ENCODE measurements around the gene ADAMTSL4. TPM values are rescaled to one million over a fixed set of nuclear protein-coding genes. Genes with fewer than 3 reads are reported as not detected.
A peak's percentile ranks its signal among the peaks of the same experiment; 100 is the strongest.

The ADAMTSL4 gene
- total and polyA plus RNA-seq, 9 of the 15 experiments (the other 6 are each of a cell fraction or from before 2014, with no cell fraction given), result 12.7 to 212 (median 35.6) TPM

GRCh38 chr1:150548632-150549495 is at the start of gene ADAMTSL4 (continued):
- no peak for TF ChIP-seq PHB (CRISPR knock-in tag; IDR thresholded peaks at IDR 0.05)
- no peak for TF ChIP-seq POU5F1 (IDR thresholded peaks at IDR 0.05; ENCODE audit: borderline replicate concordance, low read depth, low read length, partially characterized antibody)
- no peak for TF ChIP-seq RAD51 (IDR thresholded peaks at IDR 0.05; ENCODE audit: borderline replicate concordance, low read depth)
- peak; percentile 55; the same call in 1 of the 2 replicates for TF ChIP-seq BHLHE40 (IDR thresholded peaks at IDR 0.05; ENCODE audit: low read length)
- no peak for TF ChIP-seq SNIP1 (IDR thresholded peaks at IDR 0.05; ENCODE audit: low read depth)
- TF ChIP-seq MAFF (IDR thresholded peaks at IDR 0.05; ENCODE audit: low read length), result no peak
- peak; percentile 30; the same call in 1 of the 2 replicates for TF ChIP-seq PML (IDR thresholded peaks at IDR 0.05; ENCODE audit: low read length)
- TF ChIP-seq KLF16 (IDR thresholded peaks at IDR 0.05), result no peak
- no peak for TF ChIP-seq SIRT6 (IDR thresholded peaks at IDR 0.05; ENCODE audit: low read depth, low read length)
- no peak for TF ChIP-seq CHCHD3 (CRISPR knock-in tag; IDR thresholded peaks at IDR 0.05)
- TF ChIP-seq RAD21 (CRISPR knock-in tag; conservative IDR thresholded peaks at IDR 0.05 in 1 of 2, IDR thresholded peaks at IDR 0.05 in 1 of 2), result peak in 1 of 2 experiments; percentile 9; a peak in 1 of 4 replicates
- no peak for TF ChIP-seq SRF (CRISPR knock-in tag; IDR thresholded peaks at IDR 0.05)
- no peak for TF ChIP-seq MEF2A (IDR thresholded peaks at IDR 0.05; ENCODE audit: control insufficient read depth, low read depth, low read length)
- no peak for TF ChIP-seq STAT5B (CRISPR knock-in tag; IDR thresholded peaks at IDR 0.05)
- no peak for TF ChIP-seq ZC3H8 (IDR thresholded peaks at IDR 0.05)
- TF ChIP-seq RBFOX2 (IDR thresholded peaks at IDR 0.05; ENCODE audit: low read depth, low read length), result peak; percentile 83
- no peak for TF ChIP-seq KLF1 (tag; IDR thresholded peaks at IDR 0.05)
- no peak for TF ChIP-seq SIX5 (IDR thresholded peaks at IDR 0.05; ENCODE audit: borderline replicate concordance in 1 of 2, insufficient read depth in 1 of 2, low read depth in 1 of 2, low read length in 2 of 2)
- TF ChIP-seq NCOA2 (IDR thresholded peaks at IDR 0.05; ENCODE audit: partially characterized antibody in 2 of 2), result no peak
- no peak for TF ChIP-seq HLTF (IDR thresholded peaks at IDR 0.05)
- no peak for TF ChIP-seq ZNF780A (CRISPR knock-in tag; IDR thresholded peaks at IDR 0.05)
- TF ChIP-seq NFRKB (IDR thresholded peaks at IDR 0.05; ENCODE audit: low read depth), result 0 out of 2 replicates have a peak, but pooled peaks have one; percentile 14
- TF ChIP-seq SOX6 (IDR thresholded peaks at IDR 0.05), result 0 out of 2 replicates have a peak, but pooled peaks have one; percentile 9
- TF ChIP-seq TBL1XR1 (IDR thresholded peaks at IDR 0.05; ENCODE audit: low read length in 2 of 2), result 0 out of 4 replicates have a peak, but pooled peaks of 1 of the 2 experiments have one; percentile 11
- no peak for TF ChIP-seq ZNF280B (CRISPR knock-in tag; IDR thresholded peaks at IDR 0.05)
- TF ChIP-seq SFPQ (IDR thresholded peaks at IDR 0.05; ENCODE audit: low read depth, low read length), result no peak
- no peak for TF ChIP-seq PPARD (CRISPR knock-in tag; IDR thresholded peaks at IDR 0.05)
- no peak for TF ChIP-seq GATAD2A (IDR thresholded peaks at IDR 0.05)

Measured in K562 (cell line).